H1 (cell line): ENCODE measurements around the gene ST3GAL3. TPM values are rescaled to one million over a fixed set of nuclear protein-coding genes. Genes with fewer than 3 reads are reported as not detected.

ENCODE experiments used
- CTCF ChIA-PET: fragments of 300-600 bp; sonication (Branson Sonifier 250); formaldehyde crosslinking; loops from one replicate; lab custom pipeline; 2021; ENCODE audit not compliant: partially characterized antibody; lab: Charles Lee
- POLR2A ChIA-PET: fragments of 300-600 bp; sonication (Branson Sonifier 250); formaldehyde crosslinking; loops from one replicate; lab custom pipeline; 2021; ENCODE audit warnings: inconsistent platforms; ENCODE audit not compliant: partially characterized antibody; lab: Charles Lee
- DNase-seq, 2 experiments: peaks; one replicate each; pipeline versions ENCODE4 v3.0.0 to v3.0.0-alpha.2; 2010 to 2022; ENCODE audit warnings: low spot score in 2 of 2, low read depth in 1 of 2, mixed read lengths in 1 of 2
- FAIRE-seq: peaks from 2 replicates; lab custom pipeline; 2011; peaks lifted over from hg19 to GRCh38; lab: Jason Lieb, UNC
- H2AFZ ChIP-seq: 2 replicates; pipeline ENCODE4 v1.8.1; 2012; ENCODE audit warnings: low read length, inconsistent platforms
- H2AK5ac ChIP-seq: 2 replicates; pipeline ENCODE4 v1.6.1; 2013; ENCODE audit warnings: low read depth, low read length
- H2BK120ac ChIP-seq: replicated peaks from 2 replicates; pipeline ENCODE3; 2013; ENCODE audit warnings: low read depth, low read length, inconsistent platforms
- H2BK12ac ChIP-seq: 2 replicates; pipeline ENCODE4 v1.6.1; 2013; ENCODE audit warnings: low read depth, low read length
- H2BK15ac ChIP-seq: 2 replicates; pipeline ENCODE4 v1.6.1; 2013; ENCODE audit warnings: low read length
- H2BK20ac ChIP-seq: 2 replicates; pipeline ENCODE4 v1.6.1; 2013; ENCODE audit warnings: low read length
- H2BK5ac ChIP-seq: 2 replicates; pipeline ENCODE4 v1.6.1; 2013; ENCODE audit warnings: low read depth, low read length
- H3K14ac ChIP-seq: 2 replicates; pipeline ENCODE4 v1.6.1; 2013; ENCODE audit warnings: inconsistent platforms; ENCODE audit not compliant: insufficient read length
- H3K18ac ChIP-seq: 2 replicates; pipeline ENCODE4 v1.6.1; 2013; ENCODE audit warnings: low read length; ENCODE audit errors: extremely low read depth
- H3K23ac ChIP-seq: 2 replicates; pipeline ENCODE4 v1.6.1; 2013; ENCODE audit warnings: inconsistent platforms; ENCODE audit not compliant: insufficient read length
- H3K23me2 ChIP-seq: 2 replicates; pipeline ENCODE4 v1.6.1; 2013; ENCODE audit warnings: low read depth, low read length
- H3K27ac ChIP-seq: 2 replicates; pipeline ENCODE4 v1.6.1; 2011; ENCODE audit warnings: low read depth, low read length, inconsistent platforms
- H3K27me3 ChIP-seq, 4 experiments: replicated peaks in 1 of 4; 1 replicate in 1 of 4; 2 replicates in 3 of 4; pipeline versions ENCODE4 v1.6.1 to v1.8.1; 2011 to 2013; ENCODE audit warnings: low read length in 3 of 4, mild to moderate bottlenecking in 3 of 4, inconsistent platforms in 2 of 4, mixed read lengths in 2 of 4, moderate library complexity in 1 of 4; ENCODE audit not compliant: control insufficient read depth in 3 of 4, insufficient read depth in 3 of 4; ENCODE audit errors: extremely low read depth in 1 of 4
- H3K36me3 ChIP-seq, 4 experiments: 2 replicates each; pipeline versions ENCODE4 v1.6.1 to v1.8.1; 2011 to 2013; ENCODE audit warnings: mild to moderate bottlenecking in 4 of 4, low read length in 3 of 4, moderate library complexity in 2 of 4, control low read depth in 1 of 4, inconsistent platforms in 1 of 4; ENCODE audit not compliant: insufficient read depth in 4 of 4, control insufficient read depth in 2 of 4
- H3K4ac ChIP-seq: replicated peaks from 2 replicates; pipeline ENCODE3; 2013; ENCODE audit warnings: low read length, low read depth, mixed read lengths, inconsistent platforms; ENCODE audit not compliant: insufficient read length
- H3K4me1 ChIP-seq, 4 experiments: replicated peaks in 1 of 4; 1 replicate in 1 of 4; 2 replicates in 3 of 4; pipeline versions ENCODE4 v1.6.1 to v1.8.1; 2011 to 2013; ENCODE audit warnings: low read length in 3 of 4, inconsistent platforms in 2 of 4, mixed read lengths in 1 of 4; ENCODE audit not compliant: insufficient read depth in 4 of 4, control insufficient read depth in 3 of 4
- H3K4me2 ChIP-seq, 2 experiments: 2 replicates each; pipeline versions ENCODE4 v1.6.1 to v1.8.1; 2011 to 2013; ENCODE audit warnings: low read depth in 2 of 2, low read length in 2 of 2, control low read depth in 1 of 2, inconsistent platforms in 1 of 2, mild to moderate bottlenecking in 1 of 2; ENCODE audit not compliant: insufficient read depth in 1 of 2
- H3K4me3 ChIP-seq, 4 experiments: fragments of 200-600, 300-600 bp in 1 of 4; sonication (generic), shearing (Covaris generic), sonication (Bioruptor Twin) in 1 of 4; 2 replicates each; pipeline versions ENCODE4 v1.5.1 to v1.8.1; 2011 to 2016; ENCODE audit warnings: low read length in 4 of 4, low read depth in 3 of 4, control low read depth in 2 of 4, inconsistent platforms in 2 of 4, mild to moderate bottlenecking in 2 of 4, mixed read lengths in 1 of 4, moderate library complexity in 1 of 4; ENCODE audit not compliant: insufficient read depth in 2 of 4; ENCODE audit errors: extremely low read depth in 1 of 4
- H3K56ac ChIP-seq: replicated peaks from 2 replicates; pipeline ENCODE3; 2013; ENCODE audit warnings: low read depth, mild to moderate bottlenecking, mixed read lengths, low read length, inconsistent platforms; ENCODE audit not compliant: insufficient read length
- H3K79me1 ChIP-seq: 2 replicates; pipeline ENCODE4 v1.6.1; 2013; ENCODE audit warnings: low read depth, low read length, control low read depth
- H3K79me2 ChIP-seq, 2 experiments: 2 replicates each; pipeline versions ENCODE4 v1.6.1 to v1.8.1; 2012 to 2013; ENCODE audit warnings: low read length in 2 of 2, mild to moderate bottlenecking in 2 of 2, inconsistent platforms in 1 of 2; ENCODE audit not compliant: insufficient read depth in 2 of 2, control insufficient read depth in 1 of 2
- H3K9ac ChIP-seq, 4 experiments: replicated peaks in 1 of 4; 1 replicate in 1 of 4; 2 replicates in 3 of 4; pipeline versions ENCODE4 v1.6.1 to v1.8.1; 2011 to 2013; ENCODE audit warnings: low read depth in 3 of 4, low read length in 3 of 4, control low read depth in 2 of 4, mild to moderate bottlenecking in 2 of 4, moderate library complexity in 2 of 4, inconsistent platforms in 1 of 4; ENCODE audit errors: extremely low read depth in 1 of 4
- H3K9me3 ChIP-seq, 2 experiments: 2 replicates each; pipeline versions ENCODE4 v1.6.1 to v1.8.1; 2012 to 2013; ENCODE audit warnings: mild to moderate bottlenecking in 2 of 2, moderate library complexity in 2 of 2, control low read depth in 1 of 2, inconsistent platforms in 1 of 2, low read depth in 1 of 2, low read length in 1 of 2, mixed read lengths in 1 of 2; ENCODE audit not compliant: insufficient read depth in 2 of 2
- H4K20me1 ChIP-seq, 2 experiments: replicated peaks in 1 of 2; 2 replicates each; pipeline versions ENCODE3 to v1.8.1; 2011 to 2013; ENCODE audit warnings: inconsistent platforms in 2 of 2, low read length in 2 of 2, mild to moderate bottlenecking in 1 of 2; ENCODE audit not compliant: insufficient read depth in 2 of 2, control insufficient read depth in 1 of 2
- H4K5ac ChIP-seq: 2 replicates; pipeline ENCODE4 v1.6.1; 2013; ENCODE audit warnings: low read length, low read depth, mixed read lengths, inconsistent platforms; ENCODE audit not compliant: insufficient read length
- H4K8ac ChIP-seq: 2 replicates; pipeline ENCODE4 v1.8.0; 2013; ENCODE audit warnings: mild to moderate bottlenecking, moderate library complexity, low read length, inconsistent platforms; ENCODE audit not compliant: insufficient read depth; ENCODE audit errors: extremely low read depth
- H4K91ac ChIP-seq: replicated peaks from 2 replicates; pipeline ENCODE3; 2013; ENCODE audit warnings: low read length, mixed read lengths, inconsistent platforms; ENCODE audit not compliant: insufficient read length
- GTF2F1 ChIP-seq: IDR thresholded peaks from 2 replicates; pipeline ENCODE4 v1.6.1; 2012; ENCODE audit warnings: low read depth, low read length, improper control_type of control experiment, borderline replicate concordance
- RAD21 ChIP-seq, 2 experiments: IDR thresholded peaks in 1 of 2; conservative IDR thresholded peaks in 1 of 2; 2 replicates each; pipeline ENCODE4 v1.6.1; 2011; ENCODE audit warnings: low read depth in 2 of 2, low read length in 2 of 2, improper control_type of control experiment in 1 of 2, inconsistent platforms in 1 of 2, mild to moderate bottlenecking in 1 of 2, moderate library complexity in 1 of 2
- WGBS, 2 experiments: shearing (Covaris generic) in 1 of 2; methylation state at CpG; one replicate each; pipeline versions ENCODE4 v1.1.6 to v1.1.7; 2013 to 2015; ENCODE audit warnings: low lambda C conversion rate in 2 of 2, mixed read lengths in 2 of 2, inconsistent platforms in 1 of 2, low coverage in 1 of 2, missing lambda C conversion rate in 1 of 2; ENCODE audit not compliant: insufficient replicate concordance in 2 of 2, insufficient coverage in 1 of 2, insufficient read length in 1 of 2; ENCODE audit errors: extremely low coverage in 1 of 2, missing lambda C conversion rate in 1 of 2; 5-methylcytosine and 5-hydroxymethylcytosine counted together
- polyA plus RNA-seq, 7 experiments: library from polyadenylated mRNA; depleted of rRNA in 3 of 7; stranded (reverse) in 5 of 7; unstranded in 2 of 7; fragments of >200 nt in 5 of 7; fragments of 200-250 nt in 2 of 7; gene quantifications; 1 replicate in 5 of 7; 2 replicates in 1 of 7; 4 replicates in 1 of 7; pipeline versions ENCODE4 v1.2.1 to v1.2.3, GENCODE V29; 2011 to 2013; ENCODE audit warnings: missing spikeins in 2 of 7, mixed read lengths in 2 of 7
- total RNA-seq: library from RNA; stranded (reverse); fragmentation: NEBNext Ultra II Directional; extraction: Animal tissue kit (Norgen Biotek cat#: 25700); gene quantifications from 2 replicates; pipeline ENCODE4 v1.2.1, GENCODE V29; 2021

Gene ST3GAL3
- total and polyA plus RNA-seq, 2 of the 8 experiments (the other 6 are each of a cell fraction or from before 2014, with no cell fraction given), result 6.8 to 7.0 TPM

GRCh38 chr1:43908226-43908625, 200.9 kb downstream of the ST3GAL3 start:
- no peak overlapping the region for H3K14ac ChIP-seq
- H2BK12ac ChIP-seq, result no peak overlapping the region
- H4K5ac ChIP-seq, result no peak overlapping the region
- peaks cover 3 to 11% (median 6%) of the 10 kb centered on the region in 4 experiments for H3K4me1 ChIP-seq
- H3K4me2 ChIP-seq, result no peak overlapping the region
- H3K27ac ChIP-seq, result no peak overlapping the region
- CTCF ChIA-PET, result interaction anchor here (0.6 to 11.2 kb wide), 9 partner anchors 10 to 144 kb away, joined by 3 to 126 read pairs (median 3); partner anchors contain the start of gene ARTN
- WGBS, 2 experiments, result 93% methylated on average over 2 of the region's 2 CpGs; no CpG with 5 or more reads in 1 of the 2 experiments
- no peak overlapping the region for H4K91ac ChIP-seq
- no peaks in the 10 kb centered on the region for H3K79me2 ChIP-seq
- H3K4ac ChIP-seq, result no peak overlapping the region
- no peak overlapping the region for H3K56ac ChIP-seq
- H3K9me3 ChIP-seq, result no peaks in the 10 kb centered on the region
- H3K23me2 ChIP-seq, result no peaks in the 10 kb centered on the region; the same call in 1 of the 2 replicates
- no peak overlapping the region for H2AFZ ChIP-seq
- no peak overlapping the region for H2BK120ac ChIP-seq
- H2AK5ac ChIP-seq, result no peak overlapping the region
- no peak overlapping the region for H3K9ac ChIP-seq
- DNase-seq, result no peak
- H2BK20ac ChIP-seq, result no peak overlapping the region
- H2BK5ac ChIP-seq, result no peak overlapping the region
- no peaks in the 10 kb centered on the region for H3K36me3 ChIP-seq
- H3K27me3 ChIP-seq, result no peaks in the 10 kb centered on the region
- no peak overlapping the region for H3K23ac ChIP-seq
- no peak overlapping the region for H3K4me3 ChIP-seq
- TF ChIP-seq RAD21 (IDR thresholded peaks at IDR 0.05 in 1 of 2, conservative IDR thresholded peaks at IDR 0.05 in 1 of 2; ENCODE audit: low read depth in 2 of 2, low read length in 2 of 2) (no peak), GTF2F1 (no peak)
- TF ChIP-seq, all 59 proteins: peak for 0
- no peak overlapping the region for H3K18ac ChIP-seq
- FAIRE-seq, result no peak
- H2BK15ac ChIP-seq, result no peak overlapping the region
- no peaks in the 10 kb centered on the region for H4K20me1 ChIP-seq
- H4K8ac ChIP-seq, result no peak overlapping the region
- no peaks in the 10 kb centered on the region for H3K79me1 ChIP-seq
- POLR2A ChIA-PET, result interaction anchor here (0.6 kb wide), 2 partner anchors 9 to 15 kb away, joined by 3 read pairs; no protein-coding TSS in a partner anchor
